H1 (cell line): ENCODE data around the gene SELENOV. TPM values are rescaled to one million over a fixed set of nuclear protein-coding genes. Genes with fewer than 3 reads are reported as not detected.

Experiments
- KDM1A ChIP-seq: fragments of 200-600, 300-600 bp; sonication (generic); IDR thresholded peaks from 2 replicates; pipeline ENCODE4 v1.7.1; 2016; ENCODE audit warnings: mild to moderate bottlenecking, low read length, borderline replicate concordance
- POLR2AphosphoS5 ChIP-seq: IDR thresholded peaks from 2 replicates; pipeline ENCODE4 v1.6.1; 2011; ENCODE audit warnings: low read depth, low read length
- polyA plus RNA-seq, 7 experiments: library from polyadenylated mRNA; depleted of rRNA in 3 of 7; stranded (reverse) in 5 of 7; unstranded in 2 of 7; fragments of >200 nt in 5 of 7; fragments of 200-250 nt in 2 of 7; gene quantifications; 1 replicate in 5 of 7; 2 replicates in 1 of 7; 4 replicates in 1 of 7; pipeline versions ENCODE4 v1.2.1 to v1.2.3, GENCODE V29; 2011 to 2013; ENCODE audit warnings: missing spikeins in 2 of 7, mixed read lengths in 2 of 7
- total RNA-seq: library from RNA; stranded (reverse); fragmentation: NEBNext Ultra II Directional; extraction: Animal tissue kit (Norgen Biotek cat#: 25700); gene quantifications from 2 replicates; pipeline ENCODE4 v1.2.1, GENCODE V29; 2021

Gene SELENOV
- total and polyA plus RNA-seq, 2 of the 8 experiments (the other 6 are each of a cell fraction or from before 2014, with no cell fraction given) = 8.4 to 10.7 TPM

- TF ChIP-seq POLR2AphosphoS5 (peak; percentile 30), KDM1A (peak; percentile 80)
- TF ChIP-seq, all 59 proteins: peak for 20
Measured at GRCh38 chr19:39532233-39533002, 17.5 kb downstream of the SELENOV start, which contains the start of gene EID2B (continued).
